ENCODE results near the gene BRD4. TPM values are rescaled to one million over a fixed set of nuclear protein-coding genes. Genes with fewer than 3 reads are reported as not detected.

BRD4 gene
- total RNA-seq, 1 experiment from 2014 or later, result 144 TPM

GRCh38 chr19:15316498-15316897, 15.8 kb downstream of the BRD4 start:
- Histone ChIP-seq H4K20me1 (ENCODE audit: control insufficient read depth, insufficient read depth, insufficient read length) (no peaks in the 10 kb centered on the region), H2AFZ (ENCODE audit: low read length) (no peak overlapping the region), H3K56ac (ENCODE audit: insufficient read length, low read depth, low read length) (no peak overlapping the region), H4K5ac (ENCODE audit: insufficient read length, low read depth, low read length) (no peak overlapping the region), H2BK5ac (ENCODE audit: insufficient read length, low read length) (no peak overlapping the region), H3K9me3 (ENCODE audit: control insufficient read depth, low read depth, low read length) (no peaks in the 10 kb centered on the region), H3K23ac (ENCODE audit: insufficient read length, low read depth, low read length) (no peak overlapping the region), H3K79me2 (ENCODE audit: insufficient read depth, low read length) (peaks cover 88% of the 10 kb centered on the region), H2BK120ac (ENCODE audit: low read depth, low read length, poor library complexity, severe bottlenecking) (no peak overlapping the region), H3K27me3 (ENCODE audit: insufficient read depth, low read length) (no peaks in the 10 kb centered on the region), H3K4me1 (ENCODE audit: insufficient read depth, low read length) (peaks cover 4% of the 10 kb centered on the region; the same call in 1 of the 2 replicates), H3K14ac (ENCODE audit: insufficient read depth, low read length) (no peak overlapping the region), H2BK15ac (ENCODE audit: low read depth, low read length) (no peak overlapping the region), H3K4me2 (ENCODE audit: insufficient read depth, insufficient read length, low read length) (no peak overlapping the region), H3K27ac (ENCODE audit: insufficient read length, low read depth, low read length) (no peak overlapping the region), H3K4ac (ENCODE audit: low read depth, low read length) (no peak overlapping the region), H4K8ac (replicated peaks; ENCODE audit: insufficient read length, low read depth, low read length) (no peak overlapping the region), H3K23me2 (ENCODE audit: insufficient read length, low read depth, low read length, poor library complexity, severe bottlenecking) (no peaks in the 10 kb centered on the region), H3K9ac (ENCODE audit: extremely low read depth, insufficient read length, low read length) (no peak overlapping the region), H2BK20ac (ENCODE audit: low read depth, low read length, poor library complexity, severe bottlenecking) (no peak overlapping the region), H3T11ph (ENCODE audit: low read length) (no peak overlapping the region), H4K91ac (ENCODE audit: insufficient read length, low read depth, low read length) (no peak overlapping the region), H2AK5ac (ENCODE audit: insufficient read length, low read length) (no peak overlapping the region), H3K18ac (ENCODE audit: insufficient read length, low read depth, low read length) (no peak overlapping the region), H2BK12ac (ENCODE audit: insufficient read length, low read depth, low read length) (no peak overlapping the region), H3K79me1 (ENCODE audit: insufficient read depth, low read depth, low read length, poor library complexity, severe bottlenecking) (no peaks in the 10 kb centered on the region)
- Mint-ChIP-seq H3K9me3 (no peaks in the 10 kb centered on the region; a peak in 1 of 5 replicates), H3K4me1 (peaks cover 50 to 54% of the 10 kb centered on the region in 2 experiments), H3K4me3 (no peak overlapping the region), H3K27me3 (ENCODE audit: low read depth) (no peaks in the 10 kb centered on the region), H3K36me3 (ENCODE audit: insufficient read depth in 1 of 3, low read depth in 3 of 3) (peaks cover 0 to 5% (median 4%) of the 10 kb centered on the region in 3 experiments; a peak in 3 of 7 replicates), H3K27ac (peak overlapping the region in 2 of 3 experiments; percentile 42 to 73; a peak in 4 of 7 replicates)
- DNase-seq, result no peak
- no CpG with 5 or more reads among the region's 2 CpGs for WGBS (ENCODE audit: extremely low coverage, insufficient read length, low lambda C conversion rate)
- no peak for TF ChIP-seq CTCF (conservative IDR thresholded peaks at IDR 0.05)
